Erythroblast (primary cell): Measurements from ENCODE around the gene FAM117A.

Experiments used
- GATA1 ChIP-seq: IDR thresholded peaks from 2 replicates; pipeline ENCODE4 v1.6.1; 2011; ENCODE audit warnings: low read depth, mild to moderate bottlenecking, control low read depth, low read length, moderate library complexity
- POLR2A ChIP-seq: IDR thresholded peaks from 2 replicates; pipeline ENCODE4 v1.6.1; 2011; ENCODE audit warnings: mild to moderate bottlenecking, low read length

- TF ChIP-seq POLR2A: no peak
- no peak for TF ChIP-seq GATA1
Measured at GRCh38 chr17:49692751-49693150, 71.2 kb downstream of the FAM117A start.
